GM10266 (cell line): ENCODE measurements around the gene ROBO2.

Experiments
- DNase-seq: peaks from one replicate; pipeline ENCODE4 v3.0.0; 2012; ENCODE audit errors: extremely low spot score
- CTCF ChIP-seq: IDR thresholded peaks from 2 replicates; pipeline ENCODE4 v1.5.1; 2012; ENCODE audit warnings: mild to moderate bottlenecking, low read depth; ENCODE audit not compliant: control insufficient read depth, insufficient read depth; ENCODE audit errors: missing control alignments

The ROBO2 gene

GRCh38 chr3:77524946-77525682, 485.2 kb downstream of the ROBO2 start:
- TF ChIP-seq CTCF = no peak
- no peak for DNase-seq

DNA sequence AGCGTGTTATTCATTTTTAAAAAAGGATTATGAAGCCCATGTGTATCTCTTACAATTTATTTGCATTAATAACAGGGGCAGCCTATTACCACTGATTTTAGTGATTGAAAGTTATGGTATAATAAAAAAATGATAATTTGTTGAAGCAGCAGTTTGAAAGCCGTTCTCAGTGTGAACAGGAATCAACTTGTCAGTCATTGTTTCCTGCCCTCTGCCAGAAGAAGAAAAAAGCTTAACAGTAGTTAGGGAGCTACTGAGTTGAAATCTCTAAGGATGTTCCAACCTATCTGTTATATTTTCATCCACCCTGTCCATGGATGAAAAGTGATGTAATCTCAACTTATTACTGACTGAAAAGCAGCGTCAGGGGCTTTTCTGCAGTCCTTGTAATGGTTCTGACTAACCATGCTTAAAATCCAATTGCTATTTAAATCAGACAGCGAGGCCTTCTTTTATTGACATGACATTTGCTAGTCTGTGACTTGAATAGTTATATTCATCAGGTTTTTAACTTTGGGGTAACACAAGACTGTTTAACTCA, 486.7 kb downstream of the ROBO2 start:
- no peak for DNase-seq
- TF ChIP-seq CTCF = no peak

DNA sequence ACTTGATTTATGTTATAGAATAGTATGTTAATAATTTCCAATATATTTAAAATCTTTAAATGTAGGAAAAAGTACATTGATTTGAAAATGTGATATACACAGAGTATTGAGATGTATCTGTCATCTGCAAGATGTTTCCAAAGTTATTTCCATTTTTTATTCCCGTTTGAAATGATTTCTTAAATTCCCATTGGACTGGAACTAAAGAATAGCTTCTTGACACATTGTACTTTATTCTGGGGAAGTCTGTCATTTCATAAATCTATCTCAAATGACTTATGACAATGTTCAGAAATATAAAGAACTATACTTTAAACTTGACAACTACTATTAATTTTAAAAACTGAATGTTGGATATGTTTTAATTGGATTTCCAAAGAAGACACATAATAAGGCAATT, 489.6 kb downstream of the ROBO2 start:
- TF ChIP-seq CTCF = no peak
- DNase-seq = no peak

DNA sequence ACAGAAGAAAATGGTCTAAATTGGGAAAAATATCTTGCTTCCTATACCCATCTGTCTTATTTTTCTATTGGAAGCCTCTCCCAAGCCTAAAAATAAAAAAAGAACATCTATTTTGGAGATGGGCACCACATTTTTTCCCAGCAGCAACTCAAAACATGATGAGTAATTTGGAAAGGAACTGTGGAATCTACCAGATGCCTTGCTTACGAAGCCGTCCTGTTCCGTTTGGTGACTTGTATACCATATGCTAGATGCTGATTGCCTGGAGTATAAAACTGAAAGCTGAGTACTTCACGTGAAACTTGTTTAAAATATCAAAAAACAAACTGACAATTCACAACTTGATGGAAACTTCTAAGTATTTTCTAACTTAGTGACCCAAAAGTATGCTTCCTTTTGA, 491.0 kb downstream of the ROBO2 start:
- no peak for DNase-seq
- TF ChIP-seq CTCF = no peak

DNA sequence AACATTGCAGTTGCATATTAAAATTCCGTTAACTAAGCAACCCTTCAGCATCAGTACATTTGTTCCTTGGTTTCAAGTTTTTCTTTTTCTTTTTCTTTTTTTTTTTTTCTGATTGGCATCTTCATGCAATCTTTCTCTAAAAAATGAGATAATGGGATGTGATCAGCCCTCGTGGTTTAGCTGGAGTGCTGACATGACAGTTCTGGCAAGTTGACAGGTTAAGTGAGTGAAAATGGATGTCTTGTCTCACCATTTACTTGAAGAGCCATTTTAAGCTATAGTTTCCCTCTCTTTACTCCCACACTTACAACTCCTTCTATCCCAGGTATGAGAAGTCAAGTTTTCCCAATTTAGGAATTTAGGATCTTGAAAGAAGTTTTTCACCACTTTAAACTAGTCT, 495.2 kb downstream of the ROBO2 start:
- no peak for TF ChIP-seq CTCF
- no peak for DNase-seq

DNA sequence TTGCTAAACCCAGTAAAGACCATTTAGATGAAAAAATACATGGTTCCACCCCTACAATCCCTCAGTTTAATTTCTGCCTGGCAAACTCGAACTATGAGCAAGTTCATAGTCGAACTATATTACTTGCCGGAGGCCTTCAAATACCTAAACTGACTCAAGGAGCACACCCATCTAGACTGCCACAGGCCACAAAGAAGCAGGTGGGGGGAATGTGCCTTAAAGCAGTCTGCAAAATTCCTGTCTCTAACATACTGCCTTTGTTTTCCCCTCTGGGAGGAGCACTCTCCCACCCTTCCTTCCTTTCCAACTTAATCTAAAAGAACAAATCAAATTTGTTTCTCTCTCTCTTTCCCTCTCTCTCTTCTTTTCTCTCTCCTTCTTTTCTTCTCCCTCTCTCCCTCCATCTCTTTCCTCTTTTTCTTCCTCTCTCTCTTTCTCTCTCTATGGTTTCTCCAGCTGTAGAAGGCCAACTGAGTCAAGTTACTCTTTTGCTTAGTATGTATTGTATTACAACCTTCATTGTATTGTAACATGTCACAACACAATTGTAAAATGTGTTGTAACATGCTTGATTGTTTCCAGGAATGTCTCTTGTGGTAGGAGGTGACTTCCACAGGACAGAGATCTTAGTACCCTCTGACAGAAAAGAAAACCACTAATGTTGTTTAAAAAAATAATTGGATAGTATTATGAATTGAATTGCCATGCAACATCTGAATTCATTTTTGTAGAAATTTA, 496.3 kb downstream of the ROBO2 start:
- DNase-seq = no peak
- no peak for TF ChIP-seq CTCF

DNA sequence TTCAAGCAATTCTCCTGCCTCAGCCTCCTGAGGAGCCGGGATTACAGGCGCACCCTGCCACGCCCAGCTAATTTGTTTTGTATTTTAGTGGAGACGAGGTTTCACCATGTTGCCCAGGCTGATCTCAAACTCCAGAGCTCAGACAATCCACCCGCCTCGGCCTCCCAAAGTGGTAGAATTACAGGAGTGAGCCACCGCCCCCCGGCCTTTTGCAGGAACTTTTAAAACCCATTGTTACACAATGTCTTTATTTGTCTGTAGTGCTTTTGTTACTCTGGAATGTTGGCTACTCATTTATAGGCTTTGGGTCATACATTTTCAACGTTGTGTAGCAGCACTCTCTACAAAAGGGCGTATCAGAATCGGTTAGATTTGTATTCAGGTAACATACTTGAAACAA, 499.1 kb downstream of the ROBO2 start:
- no peak for TF ChIP-seq CTCF
- DNase-seq = no peak
